ENCODE measurements around the gene TCF3.

The TCF3 gene

GRCh38 chr19:1630811-1631210 is 21.6 kb downstream of the TCF3 start:
- TF ChIP-seq CTCF (IDR thresholded peaks at IDR 0.05; ENCODE audit: low read depth, low read length), result no peak
- DNase-seq (ENCODE audit: extremely low read depth, low read depth), result no peak

GRCh38 chr19:1630012-1630411 is 22.4 kb downstream of the TCF3 start:
- TF ChIP-seq CTCF (IDR thresholded peaks at IDR 0.05; ENCODE audit: low read depth, low read length), result no peak
- no peak for DNase-seq (ENCODE audit: extremely low read depth, low read depth)

GRCh38 chr19:1629256-1629808 is 23.1 kb downstream of the TCF3 start:
- TF ChIP-seq CTCF (IDR thresholded peaks at IDR 0.05; ENCODE audit: low read depth, low read length), result no peak
- DNase-seq (ENCODE audit: extremely low read depth, low read depth), result no peak

GRCh38 chr19:1627194-1627593 is 25.2 kb downstream of the TCF3 start:
- TF ChIP-seq CTCF (IDR thresholded peaks at IDR 0.05; ENCODE audit: low read depth, low read length), result no peak
- DNase-seq (ENCODE audit: extremely low read depth, low read depth), result no peak

- DNase-seq (ENCODE audit: extremely low read depth, low read depth), result no peak
- no peak for TF ChIP-seq CTCF (IDR thresholded peaks at IDR 0.05; ENCODE audit: low read depth, low read length)
Measured at GRCh38 chr19:1626417-1627010, 25.9 kb downstream of the TCF3 start.

GRCh38 chr19:1624458-1624857 is 28.0 kb downstream of the TCF3 start:
- DNase-seq (ENCODE audit: extremely low read depth, low read depth), result no peak
- TF ChIP-seq CTCF (IDR thresholded peaks at IDR 0.05; ENCODE audit: low read depth, low read length), result peak; percentile 67

- no peak for DNase-seq (ENCODE audit: extremely low read depth, low read depth)
- no peak for TF ChIP-seq CTCF (IDR thresholded peaks at IDR 0.05; ENCODE audit: low read depth, low read length)
Measured at GRCh38 chr19:1622541-1622940, 29.9 kb downstream of the TCF3 start.

Measured in AG09319 (cell line).